Endothelial cell of umbilical vein (primary cell): ENCODE measurements around the gene BMERB1. TPM values are rescaled to one million over a fixed set of nuclear protein-coding genes. Genes with fewer than 3 reads are reported as not detected.

Experiments used
- BruUV-seq: library from RNA; stranded (reverse); fragments of 400-500 nt; replicated peaks from 2 replicates; lab custom pipeline; 2021; lab: Mats Ljungman, UMichigan
- CTCF ChIA-PET: fragments of 300-600, 350-600 bp; sonication (Branson Sonifier 250); formaldehyde crosslinking; loops from one replicate; lab custom pipeline; 2021; ENCODE audit warnings: antibody characterized with exemption, inconsistent platforms; lab: Charles Lee
- POLR2A ChIA-PET: fragments of 300-600, 350-600 bp; sonication (Branson Sonifier 250); formaldehyde crosslinking; loops from one replicate; lab custom pipeline; 2021; ENCODE audit warnings: antibody characterized with exemption, inconsistent platforms; lab: Charles Lee
- DNase-seq: peaks from one replicate; pipeline ENCODE4 v3.0.0-alpha.2; 2011; ENCODE audit warnings: low read depth, low spot score
- FAIRE-seq: peaks from 2 replicates; lab custom pipeline; 2011; peaks lifted over from hg19 to GRCh38; lab: Jason Lieb, UNC
- H2AFZ ChIP-seq: 2 replicates; pipeline ENCODE4 v1.6.0; 2012; ENCODE audit warnings: low read depth, low read length, control low read depth, inconsistent platforms
- H3K27ac ChIP-seq: 2 replicates; pipeline ENCODE4 v1.5.1; 2011; ENCODE audit warnings: low read depth, mild to moderate bottlenecking, control low read depth, low read length, moderate library complexity; ENCODE audit not compliant: insufficient read depth
- H3K27me3 ChIP-seq, 2 experiments: 2 replicates each; pipeline versions ENCODE4 v1.6.0 to v1.6.1; 2011; ENCODE audit warnings: low read length in 2 of 2, mixed read lengths in 1 of 2; ENCODE audit not compliant: control insufficient read depth in 2 of 2, insufficient read depth in 2 of 2
- H3K36me3 ChIP-seq, 2 experiments: 2 replicates in 1 of 2; 3 replicates in 1 of 2; pipeline ENCODE4 v1.5.1; 2011; ENCODE audit warnings: low read length in 2 of 2, mild to moderate bottlenecking in 1 of 2, moderate library complexity in 1 of 2; ENCODE audit not compliant: control insufficient read depth in 2 of 2, insufficient read depth in 2 of 2; ENCODE audit errors: extremely low read depth in 1 of 2
- H3K4me1 ChIP-seq: 3 replicates; pipeline ENCODE4 v1.5.1; 2011; ENCODE audit warnings: mild to moderate bottlenecking, low read length; ENCODE audit not compliant: control insufficient read depth, insufficient read depth; ENCODE audit errors: extremely low read depth
- H3K4me2 ChIP-seq: 2 replicates; pipeline ENCODE4 v1.6.1; 2011; ENCODE audit warnings: low read length, control low read depth, mixed read lengths; ENCODE audit not compliant: insufficient read depth
- H3K4me3 ChIP-seq, 3 experiments: fragments of 200-600 bp in 1 of 3; sonication (generic), shearing (Covaris generic) in 1 of 3; replicated peaks in 1 of 3; 2 replicates each; pipeline ENCODE4 v1.5.1; 2011 to 2016; ENCODE audit warnings: control low read depth in 3 of 3, low read length in 3 of 3, mild to moderate bottlenecking in 2 of 3, inconsistent platforms in 1 of 3, low read depth in 1 of 3, moderate library complexity in 1 of 3; ENCODE audit not compliant: insufficient read depth in 1 of 3
- H3K79me2 ChIP-seq: 2 replicates; pipeline ENCODE4 v1.6.0; 2012; ENCODE audit warnings: low read length, inconsistent platforms; ENCODE audit not compliant: control insufficient read depth, insufficient read depth
- H3K9ac ChIP-seq: replicated peaks from 2 replicates; pipeline ENCODE3; 2011; ENCODE audit warnings: low read length, control low read depth; ENCODE audit not compliant: insufficient read depth; ENCODE audit errors: extremely low read depth
- H3K9me1 ChIP-seq: replicated peaks from 3 replicates; pipeline ENCODE4 v1.6.0; 2011; ENCODE audit warnings: mild to moderate bottlenecking, low read length; ENCODE audit not compliant: control insufficient read depth, insufficient read depth; ENCODE audit errors: extremely low read depth
- H3K9me3 ChIP-seq: replicated peaks from 2 replicates; pipeline ENCODE4 v1.5.1; 2012; ENCODE audit warnings: low read length, inconsistent platforms; ENCODE audit not compliant: control insufficient read depth, insufficient read depth
- H4K20me1 ChIP-seq: replicated peaks from 2 replicates; pipeline ENCODE3; 2011; ENCODE audit warnings: mild to moderate bottlenecking, low read length; ENCODE audit not compliant: control insufficient read depth, insufficient read depth; ENCODE audit errors: extremely low read depth
- EZH2 ChIP-seq: IDR thresholded peaks from 2 replicates; pipeline ENCODE4 v1.6.1; 2012; ENCODE audit warnings: borderline replicate concordance, low read depth, mild to moderate bottlenecking, moderate library complexity, low read length, inconsistent platforms; ENCODE audit not compliant: severe bottlenecking
- FOS ChIP-seq: IDR thresholded peaks from 2 replicates; pipeline ENCODE4 v1.6.1; 2011; ENCODE audit warnings: mild to moderate bottlenecking, low read length, moderate library complexity, borderline replicate concordance; ENCODE audit not compliant: insufficient read depth
- GATA2 ChIP-seq: IDR thresholded peaks from 2 replicates; pipeline ENCODE4 v1.7.0; 2011; ENCODE audit warnings: low read depth, mild to moderate bottlenecking, moderate library complexity, mixed read lengths, low read length; ENCODE audit not compliant: insufficient read length, insufficient read depth
- JUN ChIP-seq: IDR thresholded peaks from 2 replicates; pipeline ENCODE4 v1.6.1; 2011; ENCODE audit warnings: borderline replicate concordance, low read depth; ENCODE audit not compliant: insufficient read length, insufficient read depth
- MAX ChIP-seq: IDR thresholded peaks from 2 replicates; pipeline ENCODE4 v1.6.1; 2011; ENCODE audit not compliant: insufficient read depth, insufficient read length
- MYC ChIP-seq: IDR thresholded peaks from one replicate; pipeline ENCODE4 v1.6.1; 2011; ENCODE audit warnings: mild to moderate bottlenecking, low read depth, low read length
- POLR2A ChIP-seq: IDR thresholded peaks from 2 replicates; pipeline ENCODE4 v1.6.1; 2012; ENCODE audit warnings: low read depth, mild to moderate bottlenecking, control low read depth, low read length
- POLR2AphosphoS5 ChIP-seq: IDR thresholded peaks from 2 replicates; pipeline ENCODE4 v1.6.1; 2012; ENCODE audit warnings: low read depth, mild to moderate bottlenecking, control low read depth, low read length, moderate library complexity; ENCODE audit not compliant: insufficient read depth
- dilution Hi-C: fragments of 300-500 bp; cut with MboI; formaldehyde crosslinking; loops from one replicate; pipeline ENCODE4 v1.15.0; 2019; ENCODE audit warnings: low sequenced_read_pairs; ENCODE audit not compliant: extremely low pct_ligation_motif_present
- intact Hi-C: fragments of 100-400 bp; cut with micrococcal nuclease; formaldehyde crosslinking; loops from one replicate; pipeline ENCODE4 v1.10.0; 2022
- polyA plus RNA-seq, 4 experiments: library from polyadenylated mRNA; depleted of rRNA in 3 of 4; stranded (reverse) in 3 of 4; unstranded in 1 of 4; fragments of >200 nt; gene quantifications; 2 replicates each; pipeline versions ENCODE4 v1.2.1 to v1.2.3, GENCODE V29; 2011 to 2012; ENCODE audit warnings: missing spikeins in 1 of 4
- total RNA-seq: library from RNA; stranded (reverse); gene quantifications from 2 replicates; pipeline ENCODE4 v1.2.3, GENCODE V29; 2021
- TF ChIP-seq, protein P1 (sequence below), 2 donors: IDR thresholded peaks; 1 replicate in 1 of 2; 2 replicates in 1 of 2; pipeline ENCODE4 v1.5.1; 2011; ENCODE audit warnings: low read length in 2 of 2, mild to moderate bottlenecking in 2 of 2, moderate library complexity in 2 of 2, control low read depth in 1 of 2, inconsistent platforms in 1 of 2, low read depth in 1 of 2; ENCODE audit not compliant: insufficient read depth in 1 of 2; ENCODE audit errors: extremely low read depth in 1 of 2

BMERB1 gene
- total and polyA plus RNA-seq, 2 donors (not counting 3 experiments of a cell fraction or from before 2014, with no cell fraction given) = 14.1 to 17.4 TPM

DNA sequence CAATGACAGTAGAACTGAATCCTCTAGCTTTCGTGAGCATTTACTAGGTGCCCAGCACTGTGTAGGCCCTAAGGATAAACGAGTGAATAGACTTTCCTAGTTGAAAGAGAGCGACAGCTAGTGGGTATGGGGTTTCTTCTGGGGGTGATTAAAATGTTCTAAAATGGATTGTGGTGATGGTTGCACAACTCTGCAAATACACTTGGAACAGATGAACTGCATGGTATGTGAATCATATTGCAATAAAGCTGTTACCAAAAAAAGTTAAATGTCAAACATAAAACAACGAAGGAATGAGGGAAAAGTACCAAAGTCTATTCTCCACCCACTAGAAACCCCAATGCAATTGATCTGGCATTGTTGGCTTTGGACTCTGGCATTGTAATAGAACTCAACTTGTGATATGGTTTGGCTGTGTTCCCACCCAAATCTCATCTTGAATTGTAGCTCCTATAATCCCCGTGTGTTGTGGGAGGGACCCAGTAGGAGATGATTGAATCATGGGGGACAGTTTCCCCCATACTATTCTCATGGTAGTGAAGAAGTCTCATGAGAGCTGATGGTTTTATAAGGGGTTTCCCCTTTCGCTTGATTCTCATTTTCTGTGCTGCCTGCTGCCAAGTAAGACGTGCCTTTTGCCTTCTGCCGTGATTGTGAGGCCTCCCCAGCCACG lies 138.1 kb downstream of the BMERB1 start:
- no peaks in the 10 kb centered on the region for H3K79me2 ChIP-seq
- no peaks in the 10 kb centered on the region for H3K36me3 ChIP-seq
- TF ChIP-seq JUN (no peak), MYC (no peak), POLR2AphosphoS5 (no peak), FOS (no peak), EZH2 (no peak), POLR2A (no peak), MAX (no peak), GATA2 (no peak)
- TF ChIP-seq, protein P1, sequence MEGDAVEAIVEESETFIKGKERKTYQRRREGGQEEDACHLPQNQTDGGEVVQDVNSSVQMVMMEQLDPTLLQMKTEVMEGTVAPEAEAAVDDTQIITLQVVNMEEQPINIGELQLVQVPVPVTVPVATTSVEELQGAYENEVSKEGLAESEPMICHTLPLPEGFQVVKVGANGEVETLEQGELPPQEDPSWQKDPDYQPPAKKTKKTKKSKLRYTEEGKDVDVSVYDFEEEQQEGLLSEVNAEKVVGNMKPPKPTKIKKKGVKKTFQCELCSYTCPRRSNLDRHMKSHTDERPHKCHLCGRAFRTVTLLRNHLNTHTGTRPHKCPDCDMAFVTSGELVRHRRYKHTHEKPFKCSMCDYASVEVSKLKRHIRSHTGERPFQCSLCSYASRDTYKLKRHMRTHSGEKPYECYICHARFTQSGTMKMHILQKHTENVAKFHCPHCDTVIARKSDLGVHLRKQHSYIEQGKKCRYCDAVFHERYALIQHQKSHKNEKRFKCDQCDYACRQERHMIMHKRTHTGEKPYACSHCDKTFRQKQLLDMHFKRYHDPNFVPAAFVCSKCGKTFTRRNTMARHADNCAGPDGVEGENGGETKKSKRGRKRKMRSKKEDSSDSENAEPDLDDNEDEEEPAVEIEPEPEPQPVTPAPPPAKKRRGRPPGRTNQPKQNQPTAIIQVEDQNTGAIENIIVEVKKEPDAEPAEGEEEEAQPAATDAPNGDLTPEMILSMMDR (IDR thresholded peaks at IDR 0.05; ENCODE audit: extremely low read depth in 1 of 2, insufficient read depth in 1 of 2, low read depth in 1 of 2, low read length in 2 of 2) = no peak
- H3K4me1 ChIP-seq = no peaks in the 10 kb centered on the region
- FAIRE-seq = no peak
- dilution Hi-C loops = no loop called here
- CTCF ChIA-PET = interaction anchor here (1.1 kb wide), 1 partner anchor 22 kb away, joined by 3 read pairs; no protein-coding TSS in a partner anchor
- no peaks in the 10 kb centered on the region for H3K27me3 ChIP-seq
- H3K9me3 ChIP-seq = no peaks in the 10 kb centered on the region
- no peak overlapping the region for H3K4me2 ChIP-seq
- POLR2A ChIA-PET = no interaction called here
- H3K4me3 ChIP-seq = no peak overlapping the region
- no peaks in the 10 kb centered on the region for H4K20me1 ChIP-seq
- no peak overlapping the region for H3K9ac ChIP-seq
- H3K9me1 ChIP-seq = no peaks in the 10 kb centered on the region
- H2AFZ ChIP-seq = no peak overlapping the region
- no TSS peak for BruUV-seq
- DNase-seq = no peak
- H3K27ac ChIP-seq = no peak overlapping the region
- intact Hi-C loops = no loop called here
